Gastrocnemius medialis (tissue), 4 donors: ENCODE data around the gene MMP26.

ENCODE experiments used
- CTCF ChIP-seq, 5 experiments: fragments of 450-650 bp in 3 of 5; fragments of 200-600 bp in 2 of 5; sonication (generic) in 2 of 5; IDR thresholded peaks in 4 of 5; conservative IDR thresholded peaks in 1 of 5; 1 replicate in 4 of 5; 2 replicates in 1 of 5; pipeline ENCODE4 v1.5.1; 2016 to 2019; ENCODE audit warnings: antibody characterized with exemption in 5 of 5, mild to moderate bottlenecking in 3 of 5, moderate library complexity in 3 of 5
- POLR2A ChIP-seq, 2 donors: fragments of 450-650 bp; IDR thresholded peaks; one replicate each; pipeline ENCODE4 v1.6.1; 2017; ENCODE audit warnings: antibody characterized with exemption in 2 of 2, mild to moderate bottlenecking in 2 of 2, moderate library complexity in 2 of 2

GRCh38 chr11:4671741-4672140, 32.8 kb upstream of the MMP26 start:
- TF ChIP-seq CTCF (IDR thresholded peaks at IDR 0.05 in 4 of 5, conservative IDR thresholded peaks at IDR 0.05 in 1 of 5) (no peak), POLR2A (IDR thresholded peaks at IDR 0.05) (no peak)
